ENCODE data around the gene MYO18B.

Gene MYO18B

GRCh38 chr22:26056455-26057200 is 314.6 kb downstream of the MYO18B start:
- DNase-seq: no peak

- DNase-seq: no peak
These were observed 315.7 kb downstream of the MYO18B start for GRCh38 chr22:26057731-26058130.

- DNase-seq: no peak
These were observed 322.1 kb downstream of the MYO18B start for GRCh38 chr22:26064048-26064447.

- no peak for DNase-seq
These were observed 323.9 kb downstream of the MYO18B start for GRCh38 chr22:26065847-26066246.

- DNase-seq: no peak
These were observed 324.5 kb downstream of the MYO18B start for GRCh38 chr22:26066534-26066933.

- DNase-seq: no peak
These were observed 326.6 kb downstream of the MYO18B start for GRCh38 chr22:26068571-26068970.

GRCh38 chr22:26072621-26073020 is 330.6 kb downstream of the MYO18B start:
- no peak for DNase-seq

- DNase-seq: no peak
These were observed 333.3 kb downstream of the MYO18B start for GRCh38 chr22:26075251-26075650.

- DNase-seq: no peak
These were observed 337.0 kb downstream of the MYO18B start for GRCh38 chr22:26079009-26079408.
